ENCODE data around the gene GAA. TPM values are rescaled to one million over a fixed set of nuclear protein-coding genes. Genes with fewer than 3 reads are reported as not detected.
"Not testable (repeated sequence)": the region's sequence is repeated elsewhere in the genome, so short reads cannot be mapped to it uniquely, and the experiment has no call there.

The GAA gene
- total RNA-seq, 1 donor from 2014 or later, result 23.6 TPM

DNA sequence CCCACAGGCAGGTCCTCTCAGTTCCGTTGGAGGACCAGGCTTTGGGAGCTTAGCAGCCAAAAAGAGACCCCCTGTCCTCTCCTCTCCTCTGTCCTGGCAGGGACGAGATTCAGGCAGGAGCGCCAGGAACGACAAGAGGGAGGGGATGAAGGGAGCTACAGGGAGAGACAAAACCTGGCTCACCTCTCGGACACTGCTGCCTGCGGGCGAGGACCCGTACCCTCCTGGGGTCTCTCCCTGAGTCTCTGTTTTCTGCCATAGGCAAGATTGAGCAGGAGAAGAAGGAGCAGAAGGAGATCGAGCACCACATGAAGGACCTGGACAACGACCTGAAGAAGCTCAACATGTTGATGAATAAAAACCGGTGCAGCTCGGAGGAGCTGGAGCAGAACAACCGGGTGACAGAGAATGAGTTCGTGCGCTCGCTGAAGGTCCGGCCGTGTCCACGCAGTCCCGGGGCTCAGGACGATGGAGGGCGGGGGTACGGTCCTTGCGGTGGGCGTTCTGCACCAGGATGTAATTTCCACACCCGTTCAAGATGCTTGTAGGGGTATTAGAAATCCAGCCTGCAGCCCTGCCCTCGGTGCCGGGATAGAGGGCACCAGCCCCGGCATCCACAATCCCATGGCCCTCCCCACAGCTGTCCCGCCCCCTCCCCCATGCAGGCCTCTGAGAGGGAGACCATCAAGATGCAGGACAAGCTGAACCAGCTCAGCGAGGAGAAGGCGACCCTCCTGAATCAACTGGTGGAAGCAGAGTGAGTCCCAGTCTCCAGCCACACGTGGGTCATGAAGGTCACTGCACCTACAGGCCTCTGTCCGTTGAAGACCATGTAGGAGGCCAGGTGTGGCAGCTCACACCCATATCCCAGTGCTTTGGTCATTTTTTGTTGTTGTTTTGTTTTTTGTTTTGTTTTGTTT, 13.8 kb upstream of the GAA start:
- H3K36me3 Mint-ChIP-seq (ENCODE audit: low read depth), result no peaks in the 10 kb centered on the region
- peaks cover 6% of the 10 kb centered on the region for H3K27me3 Mint-ChIP-seq (ENCODE audit: low read depth)
- intact Hi-C loops (cut with micrococcal nuclease), result no loop called here
- no peaks in the 10 kb centered on the region for H3K9me3 Mint-ChIP-seq
- DNase-seq (ENCODE audit: low spot score), result no peak
- H3K4me1 Mint-ChIP-seq (ENCODE audit: low read depth), result peaks cover 3% of the 10 kb centered on the region
- no peak overlapping the region for H3K27ac Mint-ChIP-seq
- no peak overlapping the region for H3K4me3 Mint-ChIP-seq (ENCODE audit: low read depth)

DNA sequence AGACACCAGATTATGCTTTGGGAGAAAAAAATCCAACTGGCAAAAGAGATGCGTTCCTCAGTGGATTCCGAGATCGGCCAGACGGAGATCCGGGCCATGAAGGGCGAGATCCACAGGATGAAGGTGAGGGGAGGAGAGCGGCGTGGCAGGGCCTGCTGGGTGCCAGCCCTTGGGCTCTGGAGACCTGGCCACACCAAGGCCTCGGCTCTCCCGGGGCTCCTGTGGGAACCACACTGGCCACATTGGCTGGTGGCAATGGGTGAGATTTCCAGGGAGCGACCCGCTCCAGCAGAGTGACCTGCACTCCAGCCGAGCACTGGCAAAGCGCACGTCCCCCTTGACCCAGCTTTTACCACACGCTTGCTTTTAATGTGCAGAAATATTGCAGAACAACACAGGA, 11.6 kb upstream of the GAA start:
- no peaks in the 10 kb centered on the region for H3K36me3 Mint-ChIP-seq (ENCODE audit: low read depth)
- intact Hi-C loops (cut with micrococcal nuclease), result no loop called here
- peaks cover 9% of the 10 kb centered on the region for H3K27me3 Mint-ChIP-seq (ENCODE audit: low read depth)
- no peak overlapping the region for H3K27ac Mint-ChIP-seq
- no peak for DNase-seq (ENCODE audit: low spot score)
- no peaks in the 10 kb centered on the region for H3K9me3 Mint-ChIP-seq
- H3K4me3 Mint-ChIP-seq (ENCODE audit: low read depth), result no peak overlapping the region
- H3K4me1 Mint-ChIP-seq (ENCODE audit: low read depth), result no peaks in the 10 kb centered on the region

DNA sequence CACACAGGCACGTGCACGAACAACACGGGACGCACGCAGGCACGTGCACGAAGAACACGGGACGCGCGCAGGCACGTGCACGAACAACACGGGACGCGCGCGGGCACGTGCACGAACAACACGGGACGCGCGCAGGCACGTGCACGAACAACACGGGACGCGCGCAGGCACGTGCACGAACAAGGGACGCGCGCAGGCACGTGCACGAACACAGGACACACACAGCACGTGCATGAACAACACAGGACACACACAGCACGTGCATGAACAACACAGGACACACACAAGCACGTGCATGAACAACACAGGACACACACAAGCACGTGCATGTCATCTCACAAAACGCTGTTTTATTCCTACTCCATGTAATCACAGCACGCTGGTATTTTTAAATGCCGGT, 11.2 kb upstream of the GAA start:
- DNase-seq (ENCODE audit: low spot score); H3K27me3 Mint-ChIP-seq (ENCODE audit: low read depth); H3K4me3 Mint-ChIP-seq (ENCODE audit: low read depth); H3K27ac Mint-ChIP-seq; H3K36me3 Mint-ChIP-seq (ENCODE audit: low read depth); H3K9me3 Mint-ChIP-seq; H3K4me1 Mint-ChIP-seq (ENCODE audit: low read depth); intact Hi-C loops (cut with micrococcal nuclease): not testable (repeated sequence)

DNA sequence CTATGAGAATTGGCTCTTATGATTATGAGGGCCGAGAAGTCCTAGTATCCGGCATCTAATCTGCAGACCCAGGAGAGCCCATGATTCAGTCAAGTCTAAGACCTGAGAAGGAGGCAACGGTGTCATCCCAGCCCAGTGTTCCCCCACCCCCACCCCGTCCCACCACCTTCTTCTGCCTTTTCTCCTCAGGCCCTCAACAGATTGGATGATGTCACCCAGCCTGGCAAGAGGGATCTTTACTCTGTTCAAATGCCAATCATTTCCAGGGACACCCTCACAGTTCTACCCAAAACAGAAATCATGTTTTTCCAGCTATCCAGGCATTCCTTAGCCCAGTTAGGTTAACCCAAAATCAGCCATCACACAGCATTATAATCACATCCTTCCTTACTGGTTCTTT, 10.0 kb upstream of the GAA start:
- Mint-ChIP-seq H3K27me3 (ENCODE audit: low read depth) (peaks cover 9% of the 10 kb centered on the region), H3K4me1 (ENCODE audit: low read depth) (no peaks in the 10 kb centered on the region), H3K27ac (no peak overlapping the region), H3K4me3 (ENCODE audit: low read depth) (no peak overlapping the region), H3K36me3 (ENCODE audit: low read depth) (no peaks in the 10 kb centered on the region), H3K9me3 (no peaks in the 10 kb centered on the region)
- no peak for DNase-seq (ENCODE audit: low spot score)
- intact Hi-C loops (cut with micrococcal nuclease), result no loop called here

DNA sequence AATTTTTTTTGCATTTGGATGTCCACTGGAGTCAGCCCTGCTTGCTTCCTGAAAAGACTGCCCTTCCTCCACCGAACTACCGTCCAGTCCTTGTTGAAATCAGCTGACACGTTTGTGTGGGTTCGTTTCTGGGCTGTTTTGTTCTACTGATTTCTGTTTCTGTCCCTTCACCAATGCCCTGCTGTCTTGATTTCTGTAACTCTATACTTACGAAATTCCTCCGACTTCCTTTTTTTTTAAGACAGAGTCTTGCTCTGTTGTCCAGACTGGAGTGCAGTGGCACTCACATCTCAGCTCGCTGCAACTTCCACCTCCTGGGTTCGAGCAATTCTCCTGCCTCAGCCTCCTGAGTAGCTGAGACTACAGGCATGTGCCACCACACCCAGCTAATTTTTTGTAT, 8.4 kb upstream of the GAA start:
- H3K4me3 Mint-ChIP-seq (ENCODE audit: low read depth), result no peak overlapping the region
- DNase-seq (ENCODE audit: low spot score), result no peak
- H3K36me3 Mint-ChIP-seq (ENCODE audit: low read depth), result no peaks in the 10 kb centered on the region
- peaks cover 9% of the 10 kb centered on the region for H3K27me3 Mint-ChIP-seq (ENCODE audit: low read depth)
- H3K4me1 Mint-ChIP-seq (ENCODE audit: low read depth), result no peaks in the 10 kb centered on the region
- H3K9me3 Mint-ChIP-seq, result no peaks in the 10 kb centered on the region
- H3K27ac Mint-ChIP-seq, result no peak overlapping the region
- intact Hi-C loops (cut with micrococcal nuclease), result no loop called here

DNA sequence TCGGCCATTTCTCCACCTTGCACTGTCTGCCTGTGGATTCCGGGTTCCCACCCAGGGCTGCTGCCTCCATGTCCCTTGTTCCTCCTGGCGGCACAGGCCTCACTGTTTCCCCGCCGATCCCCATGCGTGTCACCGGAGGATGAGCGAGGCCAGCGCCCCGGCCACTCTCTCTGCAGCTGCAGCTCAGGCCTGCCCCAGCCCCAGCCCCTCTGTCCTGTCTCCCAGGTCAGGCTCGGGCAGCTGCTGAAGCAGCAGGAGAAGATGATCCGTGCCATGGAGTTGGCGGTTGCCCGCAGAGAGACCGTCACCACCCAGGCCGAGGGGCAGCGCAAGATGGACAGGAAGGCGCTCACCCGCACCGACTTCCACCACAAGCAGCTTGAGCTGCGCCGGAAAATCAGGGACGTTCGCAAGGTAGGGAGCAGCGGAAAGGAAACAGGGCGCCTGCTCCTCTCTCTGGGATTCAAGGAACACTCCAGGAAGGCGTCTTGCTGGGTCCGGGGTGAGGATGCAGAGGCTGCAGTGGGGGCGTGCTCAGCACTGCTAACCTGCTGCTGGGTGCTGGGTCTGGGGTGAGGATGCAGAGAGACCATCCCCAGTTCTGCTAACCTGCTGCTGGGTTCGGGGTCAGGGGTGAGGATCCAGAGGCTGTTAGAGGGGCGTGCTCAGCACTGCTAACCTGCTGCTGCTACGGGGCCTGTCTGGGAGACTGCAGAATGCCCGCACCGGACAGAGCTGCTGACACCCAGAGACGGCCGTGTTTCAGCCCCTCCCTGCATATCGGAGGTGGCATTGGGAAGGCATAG, 6.1 kb upstream of the GAA start:
- peaks cover 9% of the 10 kb centered on the region for H3K27me3 Mint-ChIP-seq (ENCODE audit: low read depth)
- H3K27ac Mint-ChIP-seq, result no peak overlapping the region
- intact Hi-C loops (cut with micrococcal nuclease), result no loop called here
- no peaks in the 10 kb centered on the region for H3K9me3 Mint-ChIP-seq
- H3K4me1 Mint-ChIP-seq (ENCODE audit: low read depth), result peaks cover 5% of the 10 kb centered on the region
- no peak overlapping the region for H3K4me3 Mint-ChIP-seq (ENCODE audit: low read depth)
- no peak for DNase-seq (ENCODE audit: low spot score)
- no peaks in the 10 kb centered on the region for H3K36me3 Mint-ChIP-seq (ENCODE audit: low read depth)

DNA sequence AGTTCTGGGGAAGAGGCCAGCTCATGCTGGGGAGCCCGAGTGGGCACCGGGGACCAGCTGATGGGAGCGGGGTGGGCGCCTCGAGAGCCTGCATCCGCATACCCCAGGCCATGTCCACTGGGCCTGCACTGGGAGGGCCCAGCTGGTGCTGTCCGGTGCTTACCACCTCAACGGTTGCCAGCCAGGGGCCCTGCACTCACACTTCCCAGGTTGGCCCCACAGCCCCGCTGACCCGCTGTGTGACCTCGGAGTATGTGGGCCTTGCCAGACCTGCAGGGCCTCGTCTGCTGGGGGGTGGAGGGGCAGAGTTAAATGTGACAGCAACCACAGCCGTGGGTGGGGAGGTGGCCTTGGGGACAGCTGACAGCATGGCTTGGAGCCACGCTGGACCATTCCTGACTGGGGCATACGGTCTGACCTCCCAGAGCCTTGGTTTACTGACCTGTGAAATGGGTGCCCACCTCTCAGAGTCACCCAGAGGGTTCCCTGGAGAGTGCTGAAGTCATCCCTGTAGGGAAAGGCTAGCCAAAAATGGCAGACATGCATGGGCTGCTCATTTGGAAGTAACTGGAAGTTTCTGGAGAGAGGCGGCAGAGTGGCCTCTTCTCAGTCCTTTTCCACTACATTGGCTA, 5.4 kb upstream of the GAA start:
- no peak for DNase-seq (ENCODE audit: low spot score)
- no peaks in the 10 kb centered on the region for H3K36me3 Mint-ChIP-seq (ENCODE audit: low read depth)
- H3K9me3 Mint-ChIP-seq, result no peaks in the 10 kb centered on the region
- intact Hi-C loops (cut with micrococcal nuclease), result no loop called here
- no peak overlapping the region for H3K27ac Mint-ChIP-seq
- no peak overlapping the region for H3K4me3 Mint-ChIP-seq (ENCODE audit: low read depth)
- peaks cover 9% of the 10 kb centered on the region for H3K27me3 Mint-ChIP-seq (ENCODE audit: low read depth)
- peaks cover 13% of the 10 kb centered on the region for H3K4me1 Mint-ChIP-seq (ENCODE audit: low read depth)

DNA sequence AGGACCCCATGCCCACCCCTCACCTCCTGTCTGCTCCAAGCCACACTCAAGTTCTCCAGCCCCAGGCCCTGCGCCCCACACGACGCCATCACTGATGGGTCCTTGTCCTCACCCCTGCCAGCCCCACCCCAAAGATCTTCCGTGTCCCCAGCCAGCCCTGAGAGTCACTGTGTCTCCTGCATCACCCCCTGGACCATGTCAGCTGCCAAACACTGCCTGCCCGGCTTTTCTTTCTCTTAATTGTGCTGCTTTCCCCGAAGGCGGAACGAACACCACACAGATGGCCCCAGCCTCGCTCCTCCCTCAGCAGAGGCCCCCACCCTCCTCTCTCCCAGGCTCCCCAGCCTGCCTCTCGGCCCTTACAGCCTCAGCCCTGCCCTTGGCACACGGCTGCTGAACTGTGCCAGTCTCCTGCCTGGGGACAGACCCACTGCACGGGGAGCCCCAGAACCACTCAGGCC, 4.8 kb upstream of the GAA start:
- Mint-ChIP-seq H3K9me3 (no peaks in the 10 kb centered on the region), H3K27me3 (ENCODE audit: low read depth) (peaks cover 9% of the 10 kb centered on the region), H3K36me3 (ENCODE audit: low read depth) (no peaks in the 10 kb centered on the region), H3K4me3 (ENCODE audit: low read depth) (no peak overlapping the region), H3K4me1 (ENCODE audit: low read depth) (peaks cover 13% of the 10 kb centered on the region), H3K27ac (no peak overlapping the region)
- no peak for DNase-seq (ENCODE audit: low spot score)
- intact Hi-C loops (cut with micrococcal nuclease), result no loop called here

DNA sequence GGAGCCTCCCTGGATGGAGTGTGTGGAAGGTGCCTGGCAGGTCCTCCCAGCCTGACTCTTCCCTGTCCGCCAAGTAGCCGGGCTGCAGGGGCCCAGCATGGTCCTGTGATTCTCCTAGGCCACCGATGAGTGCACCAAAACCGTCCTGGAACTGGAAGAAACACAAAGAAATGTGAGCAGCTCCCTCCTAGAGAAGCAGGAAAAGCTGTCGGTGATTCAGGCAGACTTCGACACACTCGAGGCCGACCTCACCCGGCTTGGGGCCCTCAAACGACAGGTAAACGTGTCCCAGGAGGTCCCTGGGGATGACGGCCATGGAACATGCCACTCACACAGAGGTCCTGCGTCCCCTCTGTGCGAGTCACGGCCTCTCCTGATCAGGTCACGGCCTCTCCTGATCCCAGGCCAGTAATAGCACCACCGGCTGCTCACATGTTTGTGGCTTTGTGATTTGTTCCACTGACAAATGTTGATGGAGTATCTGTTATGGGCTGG, 4.2 kb upstream of the GAA start:
- DNase-seq (ENCODE audit: low spot score), result no peak
- Mint-ChIP-seq H3K27me3 (ENCODE audit: low read depth) (peaks cover 9% of the 10 kb centered on the region), H3K4me1 (ENCODE audit: low read depth) (peaks cover 14% of the 10 kb centered on the region), H3K36me3 (ENCODE audit: low read depth) (no peaks in the 10 kb centered on the region), H3K4me3 (ENCODE audit: low read depth) (no peak overlapping the region), H3K27ac (no peak overlapping the region), H3K9me3 (no peaks in the 10 kb centered on the region)
- intact Hi-C loops (cut with micrococcal nuclease), result no loop called here

DNA sequence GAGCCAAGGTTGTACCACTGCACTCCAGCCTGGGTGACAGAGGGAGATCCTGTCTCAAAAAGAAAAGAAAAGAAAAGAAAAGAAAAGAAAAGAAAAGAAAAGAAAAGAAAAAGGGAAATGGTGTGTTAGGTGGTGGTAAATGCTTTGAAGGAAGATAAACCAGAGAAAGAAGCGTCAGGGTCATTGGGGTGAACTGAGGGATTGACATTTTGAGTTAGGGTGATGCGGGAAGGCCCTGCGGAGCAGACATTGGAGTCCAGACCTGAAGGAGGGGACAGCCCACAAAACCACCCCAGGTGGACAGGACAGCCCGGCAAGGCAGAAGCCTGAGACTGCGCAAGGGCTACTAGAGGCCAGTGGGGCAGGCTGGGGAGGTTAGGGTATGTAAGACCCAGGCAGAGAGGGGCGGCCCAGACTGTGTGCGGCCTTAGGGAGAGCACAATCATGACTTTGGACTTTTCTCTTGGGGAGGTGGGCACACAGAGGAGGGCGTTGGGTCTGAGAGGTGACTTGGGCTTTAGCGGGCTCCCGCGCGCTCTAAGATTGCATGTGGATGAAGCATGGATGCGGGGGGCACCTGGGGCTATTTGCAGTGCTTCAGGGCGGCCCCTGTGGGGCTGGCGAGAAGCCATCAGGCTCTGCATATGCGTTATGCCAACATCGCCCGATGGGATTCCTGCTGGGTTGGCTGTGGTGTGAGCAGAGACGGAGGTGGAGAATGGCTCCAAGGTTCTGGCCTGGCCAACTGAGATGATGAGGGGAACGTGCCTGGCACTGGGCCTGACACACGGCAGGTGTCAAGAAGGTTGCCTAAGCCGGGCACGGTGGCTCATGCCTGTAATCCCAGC, 3.3 kb upstream of the GAA start:
- Mint-ChIP-seq H3K4me3 (ENCODE audit: low read depth) (no peak overlapping the region), H3K27me3 (ENCODE audit: low read depth) (peaks cover under 1% of the 10 kb centered on the region), H3K4me1 (ENCODE audit: low read depth) (peaks cover 19% of the 10 kb centered on the region), H3K27ac (no peak overlapping the region), H3K9me3 (no peaks in the 10 kb centered on the region), H3K36me3 (ENCODE audit: low read depth) (no peaks in the 10 kb centered on the region)
- no peak for DNase-seq (ENCODE audit: low spot score)
- intact Hi-C loops (cut with micrococcal nuclease), result no loop called here

DNA sequence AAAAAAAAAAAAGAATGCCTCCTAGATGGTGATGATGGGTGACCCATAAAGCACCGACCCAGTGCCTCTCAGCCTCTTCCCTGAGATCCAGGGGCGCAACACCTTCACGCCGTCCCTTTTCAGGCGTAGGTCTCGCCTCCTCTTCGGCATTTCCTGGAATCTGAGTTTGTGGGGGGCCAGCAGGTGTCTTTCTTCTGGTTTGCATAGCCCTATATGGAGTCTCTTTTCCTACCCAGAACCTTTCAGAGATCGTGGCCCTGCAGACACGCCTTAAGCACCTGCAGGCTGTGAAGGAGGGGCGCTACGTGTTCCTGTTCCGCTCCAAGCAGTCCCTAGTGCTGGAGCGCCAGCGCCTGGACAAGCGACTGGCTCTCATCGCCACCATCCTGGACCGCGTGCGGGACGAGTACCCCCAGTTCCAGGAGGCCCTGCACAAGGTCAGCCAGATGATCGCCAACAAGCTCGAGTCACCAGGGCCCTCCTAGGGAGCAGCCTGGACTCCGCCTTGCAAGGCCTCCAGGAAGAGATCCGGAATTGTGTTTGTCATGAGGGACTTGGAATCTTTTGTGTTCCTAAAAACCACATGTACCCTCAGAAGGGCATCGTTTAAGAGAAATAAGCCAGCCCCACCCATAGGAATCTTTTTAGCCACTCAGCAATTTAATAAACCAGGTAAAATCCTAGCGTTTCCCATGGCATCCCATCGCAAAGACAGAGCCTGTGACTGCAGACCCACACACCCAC, 1.9 kb upstream of the GAA start:
- no peak for DNase-seq (ENCODE audit: low spot score)
- Mint-ChIP-seq H3K27ac (no peak overlapping the region), H3K9me3 (no peaks in the 10 kb centered on the region), H3K36me3 (ENCODE audit: low read depth) (no peaks in the 10 kb centered on the region), H3K4me3 (ENCODE audit: low read depth) (peak overlapping the region; percentile 26), H3K27me3 (ENCODE audit: low read depth) (no peaks in the 10 kb centered on the region), H3K4me1 (ENCODE audit: low read depth) (peaks cover 23% of the 10 kb centered on the region)
- intact Hi-C loops (cut with micrococcal nuclease), result loop anchor here (5.0 kb wide), 2 partner anchors 48 to 163 kb away; partner anchors contain the start of genes EIF4A3 and RNF213
